ENCODE measurements around the gene TSPEAR. TPM values are rescaled to one million over a fixed set of nuclear protein-coding genes. Genes with fewer than 3 reads are reported as not detected.
"Not testable (repeated sequence)": the region's sequence is repeated elsewhere in the genome, so short reads cannot be mapped to it uniquely, and the experiment has no call there.

The TSPEAR gene
- total and polyA plus RNA-seq, 5 donors, result 0.29 to 4.6 (median 1.4) TPM

DNA sequence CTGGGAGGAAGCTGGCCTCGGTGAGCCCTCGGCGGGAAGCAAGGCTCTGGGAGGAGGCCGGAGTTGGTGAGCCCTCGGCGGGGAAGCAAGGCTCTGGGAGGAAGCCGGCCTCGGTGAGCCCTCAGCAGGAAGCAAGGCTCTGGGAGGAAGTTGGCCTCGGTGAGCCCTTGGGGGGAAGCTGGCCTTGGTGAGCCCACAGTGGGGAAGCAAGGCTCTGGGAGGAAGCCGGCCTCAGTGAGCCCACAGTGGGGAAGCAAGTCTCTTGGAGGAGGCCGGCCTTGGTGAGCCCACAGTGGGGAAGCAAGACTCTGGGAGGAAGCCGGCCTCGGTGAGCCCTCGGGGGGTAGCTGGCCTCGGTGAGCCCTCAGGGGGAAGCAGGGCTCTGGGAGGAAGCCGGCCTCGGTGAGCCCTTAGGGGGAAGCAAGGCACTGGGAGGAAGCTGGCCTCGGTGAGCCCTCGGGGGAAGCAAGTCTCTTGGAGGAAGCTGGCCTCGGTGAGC, 207.4 kb downstream of the TSPEAR start:
- Histone ChIP-seq H3K9me3 (ENCODE audit: control insufficient read depth, low read length) (no peaks in the 10 kb centered on the region), H3K27ac (ENCODE audit: low read length) (no peak overlapping the region), H3K4me1 (ENCODE audit: control insufficient read depth, insufficient read depth, low read length) (no peaks in the 10 kb centered on the region), H3K27me3 (ENCODE audit: control insufficient read depth, insufficient read depth) (no peaks in the 10 kb centered on the region), H3K4me3 (ENCODE audit: low read length) (no peak overlapping the region)
- DNase-seq, result no peak
- intact Hi-C loops (cut with DNase I), result no loop called here
- 59% methylated on average over 20 of the region's 20 CpGs for WGBS
- ATAC-seq, result no peak

- intact Hi-C loops (cut with DNase I); H3K27ac ChIP-seq (ENCODE audit: low read length); H3K9me3 ChIP-seq (ENCODE audit: control insufficient read depth, low read length); H3K4me1 ChIP-seq (ENCODE audit: control insufficient read depth, insufficient read depth, low read length); H3K4me3 ChIP-seq (ENCODE audit: low read length); H3K27me3 ChIP-seq (ENCODE audit: control insufficient read depth, insufficient read depth); DNase-seq; ATAC-seq: not testable (repeated sequence)
- WGBS, result 77% methylated on average over 44 of the region's 44 CpGs
Measured at GRCh38 chr21:44503006-44503889, 208.1 kb downstream of the TSPEAR start.

DNA sequence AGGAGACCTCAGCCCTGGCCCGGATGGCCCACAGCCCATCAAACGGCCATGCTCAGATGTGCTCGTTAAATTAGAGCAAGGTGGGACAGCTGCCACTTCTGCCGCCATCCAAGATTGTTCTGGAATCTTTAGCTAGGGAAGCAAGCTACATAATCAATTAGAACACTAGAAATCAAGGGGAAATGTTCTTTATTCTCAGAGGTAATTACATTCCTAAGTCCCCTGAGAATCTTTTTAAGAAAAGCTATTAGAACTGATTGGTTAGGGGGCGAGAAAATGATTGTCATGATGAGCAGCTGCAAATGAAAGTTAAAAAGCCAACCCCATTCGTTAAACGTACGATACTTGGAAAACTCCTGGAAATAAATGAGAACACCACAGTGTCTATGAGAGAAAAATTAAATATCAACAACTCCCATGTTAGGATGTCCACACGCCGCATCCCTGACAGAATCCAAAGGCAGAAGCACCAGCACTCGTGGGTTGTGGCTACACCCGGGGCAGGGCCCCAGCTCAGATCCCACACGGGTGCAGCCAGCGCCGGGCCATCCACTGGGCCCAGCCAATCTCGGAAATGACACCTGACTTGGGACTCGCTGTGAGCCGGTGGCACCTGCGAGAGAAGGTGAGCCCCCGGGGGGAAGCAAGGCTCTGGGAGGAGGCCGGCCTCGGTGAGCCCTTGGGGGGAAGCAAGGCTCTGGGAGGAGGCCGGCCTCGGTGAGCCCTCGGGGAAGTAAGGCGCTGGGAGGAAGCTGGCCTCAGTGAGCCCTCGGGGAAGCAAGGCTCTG, 209.0 kb downstream of the TSPEAR start:
- DNase-seq, result peak in 2 of 3 donors; percentile 10 to 32
- no peak overlapping the region for H3K27ac ChIP-seq (ENCODE audit: low read length)
- intact Hi-C loops (cut with DNase I), result no loop called here
- no peaks in the 10 kb centered on the region for H3K4me1 ChIP-seq (ENCODE audit: control insufficient read depth, insufficient read depth, low read length)
- no peaks in the 10 kb centered on the region for H3K27me3 ChIP-seq (ENCODE audit: control insufficient read depth, insufficient read depth)
- H3K4me3 ChIP-seq (ENCODE audit: low read length), result no peak overlapping the region
- 88% methylated on average over 27 of the region's 27 CpGs for WGBS
- H3K9me3 ChIP-seq (ENCODE audit: control insufficient read depth, low read length), result no peaks in the 10 kb centered on the region
- ATAC-seq, result no peak

GRCh38 chr21:44500111-44500510, 211.3 kb downstream of the TSPEAR start:
- DNase-seq (no peak), ATAC-seq (no peak)
- Histone ChIP-seq H3K27me3 (ENCODE audit: control insufficient read depth, insufficient read depth) (no peaks in the 10 kb centered on the region), H3K4me3 (ENCODE audit: low read length) (no peak overlapping the region), H3K4me1 (ENCODE audit: control insufficient read depth, insufficient read depth, low read length) (peaks cover 3% of the 10 kb centered on the region), H3K27ac (ENCODE audit: low read length) (no peak overlapping the region), H3K9me3 (ENCODE audit: control insufficient read depth, low read length) (no peaks in the 10 kb centered on the region)
- intact Hi-C loops (cut with DNase I), result no loop called here
- WGBS, result 87% methylated on average over 19 of the region's 19 CpGs

DNA sequence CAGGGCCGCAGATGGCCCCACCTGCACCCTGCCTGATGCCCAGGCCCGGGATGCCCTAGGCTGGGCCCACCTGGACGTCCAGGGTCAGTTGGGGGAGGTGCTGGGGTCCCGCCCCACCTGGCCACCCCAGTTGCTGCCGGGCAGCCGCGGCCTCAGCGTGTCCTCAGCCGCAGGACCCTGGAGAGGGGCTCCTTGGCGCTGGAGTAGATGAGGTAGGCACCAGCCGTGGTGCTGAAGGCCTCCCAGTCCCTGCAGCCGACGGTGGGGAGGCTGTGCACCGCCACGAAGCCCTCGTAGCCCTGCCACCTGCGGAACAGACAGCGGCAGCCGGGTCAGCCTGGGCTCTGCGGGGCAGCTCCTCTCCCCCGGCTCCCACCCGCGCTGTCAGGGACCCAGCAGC, 211.7 kb downstream of the TSPEAR start:
- no peak overlapping the region for H3K4me3 ChIP-seq (ENCODE audit: low read length)
- peak in 1 of 2 donors; percentile 13 for ATAC-seq
- H3K9me3 ChIP-seq (ENCODE audit: control insufficient read depth, low read length), result no peaks in the 10 kb centered on the region
- intact Hi-C loops (cut with DNase I), result no loop called here
- H3K4me1 ChIP-seq (ENCODE audit: control insufficient read depth, insufficient read depth, low read length), result peaks cover 3% of the 10 kb centered on the region
- DNase-seq, result no peak
- 82% methylated on average over 23 of the region's 23 CpGs for WGBS
- no peaks in the 10 kb centered on the region for H3K27me3 ChIP-seq (ENCODE audit: control insufficient read depth, insufficient read depth)
- no peak overlapping the region for H3K27ac ChIP-seq (ENCODE audit: low read length)

DNA sequence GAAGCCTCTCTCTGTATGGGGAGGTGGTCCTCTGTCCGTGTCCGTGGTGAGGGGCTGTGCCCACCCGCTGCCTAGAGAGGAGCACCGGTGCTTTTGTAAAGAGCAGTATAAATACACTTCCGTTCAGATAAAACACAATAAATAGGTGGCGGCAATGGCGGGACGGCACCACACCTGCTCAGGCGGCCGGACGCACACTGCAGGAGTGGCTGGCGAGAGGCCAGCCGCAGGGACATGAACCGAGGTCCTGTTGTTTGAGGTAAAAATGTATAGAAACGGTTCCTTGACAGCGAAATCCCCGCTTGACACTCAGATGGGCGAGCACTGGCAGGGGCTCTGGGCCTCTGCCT, 212.2 kb downstream of the TSPEAR start:
- DNase-seq (no peak), ATAC-seq (no peak)
- WGBS, result 85% methylated on average over 18 of the region's 18 CpGs
- Histone ChIP-seq H3K27me3 (ENCODE audit: control insufficient read depth, insufficient read depth) (no peaks in the 10 kb centered on the region), H3K4me1 (ENCODE audit: control insufficient read depth, insufficient read depth, low read length) (peaks cover 3% of the 10 kb centered on the region), H3K27ac (ENCODE audit: low read length) (no peak overlapping the region), H3K4me3 (ENCODE audit: low read length) (no peak overlapping the region), H3K9me3 (ENCODE audit: control insufficient read depth, low read length) (no peaks in the 10 kb centered on the region)
- intact Hi-C loops (cut with DNase I), result no loop called here

DNA sequence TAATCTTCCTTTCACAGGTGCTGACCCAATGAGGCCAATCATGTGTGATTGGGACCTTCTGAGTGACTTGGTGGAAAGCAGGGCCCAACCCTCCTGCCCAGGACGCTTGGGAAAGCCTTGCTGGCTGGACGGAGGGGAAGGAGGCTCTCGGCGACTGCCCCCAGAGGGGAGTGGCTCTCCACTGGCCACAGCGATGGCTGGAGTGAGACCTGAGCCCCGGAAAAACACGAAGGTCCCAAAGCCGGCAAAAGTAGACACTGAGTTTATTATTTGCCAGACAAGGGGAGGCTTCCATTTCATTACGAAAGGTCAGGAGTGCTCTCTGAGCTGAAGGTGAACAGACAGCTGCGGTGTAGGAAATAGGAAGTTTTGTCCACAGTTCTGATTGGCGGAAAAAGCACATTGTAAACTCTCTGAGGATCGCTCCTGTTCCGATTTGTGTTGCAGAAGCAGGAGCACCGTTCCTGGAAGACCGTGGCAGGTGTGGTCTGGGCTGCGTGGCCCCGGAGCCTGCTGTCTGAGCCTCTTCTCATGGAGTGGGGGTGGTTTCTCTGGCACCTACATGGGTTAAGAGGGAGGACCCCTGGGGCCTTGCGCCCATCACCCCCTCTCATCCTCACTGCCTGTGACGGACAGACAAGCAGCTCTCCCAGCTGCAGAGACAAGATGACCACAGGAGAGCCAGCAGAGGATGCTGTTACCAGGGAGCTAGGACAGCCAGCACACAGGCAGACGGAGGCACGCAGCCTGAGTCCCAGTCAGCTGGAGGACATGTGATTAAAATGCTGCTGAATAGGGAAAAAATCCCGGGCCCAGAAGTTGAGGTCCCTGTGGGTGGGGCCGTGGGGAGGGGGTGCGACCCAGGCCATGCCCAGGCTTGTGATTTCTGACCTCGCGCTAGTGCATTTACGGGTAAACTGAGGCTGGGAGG, 212.8 kb downstream of the TSPEAR start:
- no peak overlapping the region for H3K27ac ChIP-seq (ENCODE audit: low read length)
- DNase-seq, result no peak
- no peak for ATAC-seq
- peaks cover 3% of the 10 kb centered on the region for H3K4me1 ChIP-seq (ENCODE audit: control insufficient read depth, insufficient read depth, low read length)
- no peak overlapping the region for H3K4me3 ChIP-seq (ENCODE audit: low read length)
- no peaks in the 10 kb centered on the region for H3K27me3 ChIP-seq (ENCODE audit: control insufficient read depth, insufficient read depth)
- WGBS, result 71% methylated on average over 27 of the region's 27 CpGs
- intact Hi-C loops (cut with DNase I), result no loop called here
- no peaks in the 10 kb centered on the region for H3K9me3 ChIP-seq (ENCODE audit: control insufficient read depth, low read length)

GRCh38 chr21:44497703-44498126, 213.7 kb downstream of the TSPEAR start:
- Histone ChIP-seq H3K9me3 (ENCODE audit: control insufficient read depth, low read length) (no peaks in the 10 kb centered on the region), H3K27me3 (ENCODE audit: control insufficient read depth, insufficient read depth) (no peaks in the 10 kb centered on the region), H3K4me1 (ENCODE audit: control insufficient read depth, insufficient read depth, low read length) (peaks cover 3% of the 10 kb centered on the region), H3K4me3 (ENCODE audit: low read length) (no peak overlapping the region), H3K27ac (ENCODE audit: low read length) (no peak overlapping the region)
- DNase-seq (no peak), ATAC-seq (peak in 1 of 2 donors; percentile 32)
- WGBS, result 53% methylated on average over 6 of the region's 6 CpGs
- intact Hi-C loops (cut with DNase I), result no loop called here

DNA sequence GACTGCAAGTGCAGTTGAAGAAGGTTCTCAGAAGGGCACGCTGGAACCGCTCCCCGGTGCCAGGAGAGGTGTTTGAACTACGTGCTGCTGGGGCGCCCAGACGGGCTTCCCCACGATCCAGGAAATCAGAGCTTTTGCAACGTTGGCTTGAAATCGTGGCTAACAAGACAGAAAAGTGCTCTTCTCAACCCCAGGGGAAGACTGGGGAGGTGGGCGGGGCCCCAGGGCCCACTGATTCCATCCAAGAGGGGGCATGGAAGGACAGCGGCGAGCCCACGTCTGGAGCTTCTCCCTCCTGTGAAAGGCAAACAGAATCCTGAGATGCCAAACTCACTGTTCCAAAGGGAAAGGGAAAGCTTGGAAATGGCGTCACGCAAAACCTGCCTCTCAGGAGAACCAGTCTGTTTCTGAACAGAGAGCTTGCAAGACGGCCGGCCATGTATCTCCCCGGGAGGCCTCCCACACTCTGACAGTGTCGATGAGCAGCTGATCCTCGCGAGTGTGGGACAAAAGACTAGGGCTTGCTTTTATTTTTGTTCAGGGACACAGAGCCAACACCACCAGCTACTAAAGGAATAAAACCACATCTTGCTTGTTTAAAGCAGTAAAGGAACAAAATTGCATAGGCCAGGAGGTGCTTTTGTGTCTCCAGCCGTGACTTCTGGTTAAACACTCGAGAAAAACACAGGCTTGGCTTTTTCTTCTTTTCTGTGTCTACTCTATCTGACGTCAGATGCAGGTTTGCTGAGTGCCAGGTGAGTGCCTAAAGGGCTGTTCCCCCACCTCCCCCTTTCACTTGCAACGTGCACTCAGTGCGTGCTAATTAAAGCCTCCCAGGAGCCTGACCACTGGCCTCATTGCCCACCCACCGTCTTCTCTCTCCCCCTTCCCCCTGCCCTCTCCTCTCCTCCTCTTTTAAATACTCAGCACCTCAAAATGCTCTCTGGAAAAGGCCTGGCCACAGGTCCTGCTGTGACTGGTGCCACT, 214.5 kb downstream of the TSPEAR start:
- intact Hi-C loops (cut with DNase I), result no loop called here
- no peaks in the 10 kb centered on the region for H3K9me3 ChIP-seq (ENCODE audit: control insufficient read depth, low read length)
- ATAC-seq (peak; percentile 23 to 25), DNase-seq (no peak)
- H3K4me3 ChIP-seq (ENCODE audit: low read length), result no peak overlapping the region
- H3K4me1 ChIP-seq (ENCODE audit: control insufficient read depth, insufficient read depth, low read length), result peaks cover 3% of the 10 kb centered on the region
- 32% methylated on average over 27 of the region's 27 CpGs for WGBS
- no peak overlapping the region for H3K27ac ChIP-seq (ENCODE audit: low read length)
- no peaks in the 10 kb centered on the region for H3K27me3 ChIP-seq (ENCODE audit: control insufficient read depth, insufficient read depth)
